PC-3 (cell line): ENCODE results near the gene BCAP29. TPM values are rescaled to one million over a fixed set of nuclear protein-coding genes. Genes with fewer than 3 reads are reported as not detected.

Source experiments
- ATAC-seq: fragments of 200-7000 bp; cut with Tn5 transposase; 2 replicates; pipeline ENCODE4 v1.9.1; 2020; ENCODE audit warnings: mild to moderate bottlenecking, moderate library complexity
- BruUV-seq: library from RNA; stranded (reverse); fragments of 400-500 nt; replicated peaks from 2 replicates; lab custom pipeline; 2021; lab: Mats Ljungman, UMichigan
- CTCF ChIA-PET: fragments of 300-600 bp; sonication (Branson Sonifier 250); formaldehyde crosslinking; loops from one replicate; lab custom pipeline; 2022; ENCODE audit warnings: antibody characterized with exemption; lab: Charles Lee
- POLR2A ChIA-PET: fragments of 300-600 bp; sonication (Branson Sonifier 250); formaldehyde crosslinking; loops from one replicate; lab custom pipeline; 2022; ENCODE audit warnings: antibody characterized with exemption; ENCODE audit not compliant: unreplicated experiment; lab: Charles Lee
- DNase-seq: peaks from one replicate; pipeline ENCODE4 v3.0.0-alpha.2; 2015
- H2AFZ ChIP-seq: fragments of 300-600 bp; sonication (generic); 2 replicates; pipeline ENCODE4 v1.6.0; 2016; ENCODE audit warnings: antibody characterized with exemption, low read length
- H3F3A ChIP-seq: fragments of 300-600 bp; sonication (generic); one replicate; pipeline ENCODE4 v1.6.0; 2017; ENCODE audit warnings: antibody characterized with exemption, low read length, control low read depth, mild to moderate bottlenecking; ENCODE audit not compliant: unreplicated experiment
- H3K27ac ChIP-seq: fragments of 300-600 bp; sonication (generic); 2 replicates; pipeline ENCODE4 v1.5.1; 2016; ENCODE audit warnings: mild to moderate bottlenecking, low read length
- H3K27me3 ChIP-seq: fragments of 300-600 bp; sonication (generic); 2 replicates; pipeline ENCODE4 v1.6.1; 2016; ENCODE audit warnings: low read length, mixed read lengths
- H3K36me3 ChIP-seq: fragments of 300-600 bp; sonication (generic); 2 replicates; pipeline ENCODE4 v1.6.1; 2016; ENCODE audit warnings: low read depth, mixed run types, low read length, mixed read lengths
- H3K4me1 ChIP-seq: fragments of 300-600 bp; sonication (generic); 2 replicates; pipeline ENCODE4 v1.5.1; 2016; ENCODE audit warnings: low read length; ENCODE audit not compliant: insufficient read depth
- H3K4me2 ChIP-seq: fragments of 300-600 bp; sonication (generic); 2 replicates; pipeline ENCODE4 v1.6.0; 2016; ENCODE audit warnings: low read length
- H3K4me3 ChIP-seq: fragments of 300-600 bp; sonication (generic); 2 replicates; pipeline ENCODE4 v1.5.1; 2016; ENCODE audit warnings: mild to moderate bottlenecking, low read length, mixed read lengths
- H3K79me2 ChIP-seq: fragments of 300-600 bp; sonication (generic); 2 replicates; pipeline ENCODE4 v1.6.1; 2017; ENCODE audit warnings: low read length, mixed read lengths
- H3K9ac ChIP-seq: fragments of 300-600 bp; sonication (generic); 2 replicates; pipeline ENCODE4 v1.6.0; 2016; ENCODE audit warnings: mild to moderate bottlenecking, low read length
- H3K9me2 ChIP-seq: fragments of 300-600 bp; sonication (generic); replicated peaks from 2 replicates; pipeline ENCODE4 v1.6.1; 2016; ENCODE audit warnings: mixed run types, low read length, mixed read lengths
- H3K9me3 ChIP-seq: fragments of 300-600 bp; sonication (generic); 2 replicates; pipeline ENCODE4 v1.6.1; 2016; ENCODE audit warnings: low read length, mixed read lengths
- H4K20me1 ChIP-seq: fragments of 300-600 bp; sonication (generic); 2 replicates; pipeline ENCODE4 v1.6.1; 2016; ENCODE audit warnings: low read length, mixed read lengths
- CTCF ChIP-seq: fragments of 300-600 bp; sonication (generic); conservative IDR thresholded peaks from 2 replicates; pipeline ENCODE4 v1.5.1; 2017; ENCODE audit warnings: antibody characterized with exemption, low read depth, mild to moderate bottlenecking, low read length
- EZH2 ChIP-seq: fragments of 300-600 bp; sonication (generic); IDR thresholded peaks from one replicate; pipeline ENCODE4 v1.6.1; 2017; ENCODE audit warnings: antibody characterized with exemption, mild to moderate bottlenecking, low read length; ENCODE audit not compliant: unreplicated experiment
- EZH2phosphoT487 ChIP-seq: fragments of 300-600 bp; sonication (generic); IDR thresholded peaks from 2 replicates; pipeline ENCODE4 v1.6.1; 2018; ENCODE audit warnings: mild to moderate bottlenecking, antibody characterized with exemption, low read length, borderline replicate concordance
- intact Hi-C: fragments of 100-400 bp; cut with micrococcal nuclease; formaldehyde crosslinking; loops from 2 replicates; pipeline ENCODE4 v1.9.0; 2023
- total RNA-seq: library from RNA; depleted of rRNA; stranded (reverse); fragments of >200 nt; gene quantifications from 2 replicates; pipeline ENCODE4 v1.2.3, GENCODE V29; 2014

BCAP29 gene
- total RNA-seq, 1 experiment from 2014 or later: 65.9 TPM

GRCh38 chr7:107563775-107564552 is 16.1 kb upstream of the BCAP29 start, which contains the start of the genes COG5 and DUS4L:
COG5 (minus strand) TSS chr7:107563920; CDS start chr7:107563896, 24 bp downstream.
DUS4L (plus strand) TSS chr7:107563971; CDS start chr7:107567071, 3,100 bp downstream.
- peaks cover 55% of the 10 kb centered on the region for H3K4me1 ChIP-seq

GRCh38 chr7:107564553-107565298 is 15.3 kb upstream of the BCAP29 start:
- no peaks in the 10 kb centered on the region for H3F3A ChIP-seq
- ATAC-seq (peak; percentile 65), DNase-seq (peak; percentile 86)
- no peak for TF ChIP-seq CTCF
- no peak for TF ChIP-seq EZH2
- TF ChIP-seq EZH2phosphoT487: no peak
- no peaks in the 10 kb centered on the region for H3K9me3 ChIP-seq
- H3K27ac ChIP-seq: peak overlapping the region; percentile 97
- H3K9ac ChIP-seq: peak overlapping the region; percentile 98
- peaks cover 66% of the 10 kb centered on the region for H3K79me2 ChIP-seq
- CTCF ChIA-PET: interaction anchor here (1.0 to 1.3 kb wide), 2 partner anchors 97 to 102 kb away, joined by 3 to 9 read pairs; no protein-coding TSS in a partner anchor
- H3K27me3 ChIP-seq: no peaks in the 10 kb centered on the region
- peak overlapping the region; percentile 87 for H3K4me3 ChIP-seq
- peaks cover 4% of the 10 kb centered on the region; the same call in 1 of the 2 replicates for H3K36me3 ChIP-seq
- peak overlapping the region; percentile 94 for H3K4me2 ChIP-seq
- intact Hi-C loops: loop anchor here (2.0 to 5.0 kb wide), 4 partner anchors 16 to 303 kb away; partner anchors contain the start of gene BCAP29
- H3K9me2 ChIP-seq: no peaks in the 10 kb centered on the region
- H4K20me1 ChIP-seq: peaks cover 6% of the 10 kb centered on the region; the same call in 1 of the 2 replicates
- POLR2A ChIA-PET: interaction anchor here (0.6 to 0.7 kb wide), 3 partner anchors 17 to 1639 kb away, joined by 4 to 6 read pairs (median 5); no protein-coding TSS in a partner anchor
- peak overlapping the region; percentile 86; the same call in 1 of the 2 replicates for H2AFZ ChIP-seq
- BruUV-seq: TSS peak; percentile 63
- H3K4me1 ChIP-seq: peaks cover 52% of the 10 kb centered on the region

More at GRCh38 chr7:107563775-107564552, 16.1 kb upstream of the BCAP29 start, which contains the start of the genes COG5 and DUS4L:
- CTCF ChIA-PET: interaction anchor here (0.6 to 1.3 kb wide), 4 partner anchors 97 to 582 kb away, joined by 3 to 9 read pairs (median 3); no protein-coding TSS in a partner anchor
- DNase-seq (peak; percentile 81), ATAC-seq (peak; percentile 66)
- intact Hi-C loops: loop anchor here (2.0 to 5.0 kb wide), 3 partner anchors 17 to 303 kb away; partner anchors contain the start of gene BCAP29
- Histone ChIP-seq H3K4me2 (peak within 1 kb of the TSS; percentile 94), H3K79me2 (peaks cover 73% of the 10 kb centered on the region), H2AFZ (peak within 1 kb of the TSS; percentile 86), H3K27me3 (no peaks in the 10 kb centered on the region), H3F3A (no peaks in the 10 kb centered on the region), H3K36me3 (peaks cover 4% of the 10 kb centered on the region; the same call in 1 of the 2 replicates), H3K9me2 (no peaks in the 10 kb centered on the region), H4K20me1 (peaks cover 12% of the 10 kb centered on the region; the same call in 1 of the 2 replicates), H3K4me3 (peak within 1 kb of the TSS; percentile 87), H3K27ac (peak within 1 kb of the TSS; percentile 97), H3K9me3 (no peaks in the 10 kb centered on the region), H3K9ac (peak within 1 kb of the TSS; percentile 98)
- BruUV-seq: no TSS peak
- TF ChIP-seq EZH2phosphoT487: no peak
- TF ChIP-seq CTCF: no peak
- no peak for TF ChIP-seq EZH2
- POLR2A ChIA-PET: interaction anchor here (0.6 kb wide), 2 partner anchors 11 to 214 kb away, joined by 3 to 6 read pairs; no protein-coding TSS in a partner anchor
